NCI-H146 treated with DMSO at 0.1 percent for 48 hours (cell line): ENCODE data around the gene TSC22D3.
A peak's percentile ranks its signal among the peaks of the same experiment; 100 is the strongest.
"Not testable (repeated sequence)": the region's sequence is repeated elsewhere in the genome, so short reads cannot be mapped to it uniquely, and the experiment has no call there.

Experiments
- DNase-seq: peaks from one replicate; lab custom pipeline; 2025; ENCODE audit not compliant: unreplicated experiment; lab: John Stamatoyannopoulos, UW

Gene TSC22D3

GRCh38 chrX:107683124-107683895 is 92.3 kb downstream of the TSC22D3 start:
- DNase-seq = no peak

GRCh38 chrX:107682256-107682655 is 93.3 kb downstream of the TSC22D3 start:
- no peak for DNase-seq

- no peak for DNase-seq
These were observed 96.4 kb downstream of the TSC22D3 start for GRCh38 chrX:107678957-107679740.

- no peak for DNase-seq
These were observed 97.7 kb downstream of the TSC22D3 start for GRCh38 chrX:107677909-107678308.

- no peak for DNase-seq
These were observed 98.1 kb downstream of the TSC22D3 start for GRCh38 chrX:107677501-107677901.

GRCh38 chrX:107676559-107677378 is 98.8 kb downstream of the TSC22D3 start:
- DNase-seq = no peak

- peak; percentile 20 for DNase-seq
These were observed 99.6 kb downstream of the TSC22D3 start for GRCh38 chrX:107675823-107676555.

- DNase-seq = no peak
These were observed 100.3 kb downstream of the TSC22D3 start for GRCh38 chrX:107675365-107675654.

GRCh38 chrX:107674480-107675364 is 100.9 kb downstream of the TSC22D3 start:
- no peak for DNase-seq

GRCh38 chrX:107673933-107674479 is 101.6 kb downstream of the TSC22D3 start:
- no peak for DNase-seq

GRCh38 chrX:107673431-107673830 is 102.2 kb downstream of the TSC22D3 start:
- no peak for DNase-seq

GRCh38 chrX:107672955-107673378 is 102.6 kb downstream of the TSC22D3 start:
- DNase-seq = no peak

GRCh38 chrX:107671256-107671655 is 104.3 kb downstream of the TSC22D3 start:
- DNase-seq = not testable (repeated sequence)

GRCh38 chrX:107669885-107670628 is 105.5 kb downstream of the TSC22D3 start:
- no peak for DNase-seq

- DNase-seq = no peak
These were observed 106.3 kb downstream of the TSC22D3 start for GRCh38 chrX:107669261-107669660.

GRCh38 chrX:107668710-107669109 is 106.9 kb downstream of the TSC22D3 start:
- DNase-seq = not testable (repeated sequence)

GRCh38 chrX:107667426-107667825 is 108.2 kb downstream of the TSC22D3 start:
- DNase-seq = no peak

GRCh38 chrX:107666931-107667330 is 108.7 kb downstream of the TSC22D3 start:
- DNase-seq = no peak
